ENCODE data around the gene GHITM.
"Not testable (repeated sequence)": the region's sequence is repeated elsewhere in the genome, so short reads cannot be mapped to it uniquely, and the experiment has no call there.

GHITM gene

GRCh38 chr10:84176836-84177474 lies 37.6 kb downstream of the GHITM start:
- DNase-seq (ENCODE audit: low spot score), result no peak

- no peak for DNase-seq (ENCODE audit: low spot score)
Observed at GRCh38 chr10:84177541-84178141, 38.3 kb downstream of the GHITM start.

- no peak for DNase-seq (ENCODE audit: low spot score)
Observed at GRCh38 chr10:84178160-84178609, 38.9 kb downstream of the GHITM start.

GRCh38 chr10:84179059-84179710 lies 39.9 kb downstream of the GHITM start:
- DNase-seq (ENCODE audit: low spot score), result no peak

- DNase-seq (ENCODE audit: low spot score), result not testable (repeated sequence)
Observed at GRCh38 chr10:84180386-84180785, 41.1 kb downstream of the GHITM start.

GRCh38 chr10:84181631-84182030 lies 42.3 kb downstream of the GHITM start:
- no peak for DNase-seq (ENCODE audit: low spot score)

- DNase-seq (ENCODE audit: low spot score), result no peak
Observed at GRCh38 chr10:84184517-84184916, 45.2 kb downstream of the GHITM start.

DNA sequence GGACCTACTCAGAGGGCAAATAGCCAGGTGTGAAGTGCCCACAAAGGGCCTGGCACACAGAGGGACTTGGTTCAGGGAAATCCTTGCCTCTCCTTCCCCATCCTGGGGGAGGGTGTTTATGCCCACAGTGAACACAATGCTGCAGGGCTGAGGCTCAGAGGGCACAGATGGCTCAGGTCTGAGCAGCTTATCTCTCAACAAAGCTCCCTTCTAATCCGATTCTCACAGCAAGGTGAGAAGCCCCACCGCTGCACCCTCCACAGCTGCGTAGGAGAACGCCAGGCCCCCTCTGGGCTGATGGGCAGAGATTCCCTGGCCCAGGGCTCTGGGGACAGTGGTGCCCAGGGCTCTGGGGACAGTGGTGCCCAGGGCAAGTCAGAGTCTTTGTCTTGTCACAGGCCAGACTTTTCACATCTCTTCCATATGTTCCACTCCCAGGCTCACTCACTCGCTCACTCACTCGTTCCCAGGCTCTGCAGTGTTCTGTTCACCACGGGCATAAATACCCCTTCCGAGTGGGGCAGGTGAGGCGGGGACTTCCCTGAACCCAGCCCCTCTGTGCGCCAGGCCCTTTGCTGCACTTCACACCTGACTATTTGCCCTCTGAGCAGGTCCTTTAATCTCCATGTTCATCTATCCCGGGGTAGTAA lies 46.3 kb downstream of the GHITM start:
- DNase-seq (ENCODE audit: low spot score), result no peak

GRCh38 chr10:84188815-84189214 lies 49.5 kb downstream of the GHITM start:
- DNase-seq (ENCODE audit: low spot score), result no peak

GRCh38 chr10:84190621-84191020 lies 51.3 kb downstream of the GHITM start:
- no peak for DNase-seq (ENCODE audit: low spot score)

DNA sequence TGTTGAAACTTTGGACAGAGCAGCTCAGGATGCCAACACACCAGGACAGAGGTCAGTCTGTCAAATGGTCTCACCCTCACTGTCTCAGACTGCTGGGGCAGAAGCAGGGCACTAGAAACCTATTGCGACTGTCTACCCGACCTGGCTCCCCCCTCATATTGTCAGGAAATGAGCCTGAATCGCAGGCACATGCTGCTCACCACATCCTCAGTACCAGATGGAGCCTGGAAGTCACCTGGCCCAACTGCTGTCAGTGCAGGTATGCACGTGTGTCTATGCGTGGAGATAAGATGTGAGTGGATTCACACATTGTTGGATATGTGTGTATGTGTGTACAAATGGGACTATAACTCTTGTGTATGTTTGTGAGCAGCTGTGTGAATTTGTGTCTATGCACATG lies 51.8 kb downstream of the GHITM start:
- no peak for DNase-seq (ENCODE audit: low spot score)

GRCh38 chr10:84193327-84193726 lies 54.0 kb downstream of the GHITM start:
- DNase-seq (ENCODE audit: low spot score), result no peak

DNA sequence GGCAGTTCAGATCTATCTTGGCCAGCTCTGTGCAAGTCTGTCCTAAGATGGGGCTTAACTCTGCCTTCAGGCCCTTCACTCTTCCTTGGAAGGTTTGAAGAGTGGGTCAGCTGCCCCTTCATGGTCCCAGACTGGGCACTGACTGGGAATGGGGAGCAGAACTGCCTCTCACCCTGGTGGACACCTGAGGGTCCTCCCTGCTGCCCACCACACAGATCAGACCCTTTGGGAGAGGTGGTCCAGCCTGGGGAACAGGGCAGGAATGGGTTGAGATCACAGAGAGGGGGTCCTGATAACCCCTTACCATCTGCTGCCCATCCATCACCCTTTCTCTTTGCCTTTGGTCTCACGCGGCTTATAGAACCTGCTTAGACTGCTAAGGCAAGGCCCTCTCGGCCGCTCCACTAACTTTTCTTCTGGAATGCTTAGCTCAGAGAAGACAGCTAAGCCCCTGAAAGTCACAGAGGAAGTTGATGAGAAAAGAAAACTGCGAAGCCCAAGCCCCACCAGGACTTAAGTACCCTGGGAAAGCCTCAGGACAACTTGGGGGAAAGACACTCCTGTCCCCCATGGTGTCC lies 54.6 kb downstream of the GHITM start:
- DNase-seq (ENCODE audit: low spot score), result no peak

DNA sequence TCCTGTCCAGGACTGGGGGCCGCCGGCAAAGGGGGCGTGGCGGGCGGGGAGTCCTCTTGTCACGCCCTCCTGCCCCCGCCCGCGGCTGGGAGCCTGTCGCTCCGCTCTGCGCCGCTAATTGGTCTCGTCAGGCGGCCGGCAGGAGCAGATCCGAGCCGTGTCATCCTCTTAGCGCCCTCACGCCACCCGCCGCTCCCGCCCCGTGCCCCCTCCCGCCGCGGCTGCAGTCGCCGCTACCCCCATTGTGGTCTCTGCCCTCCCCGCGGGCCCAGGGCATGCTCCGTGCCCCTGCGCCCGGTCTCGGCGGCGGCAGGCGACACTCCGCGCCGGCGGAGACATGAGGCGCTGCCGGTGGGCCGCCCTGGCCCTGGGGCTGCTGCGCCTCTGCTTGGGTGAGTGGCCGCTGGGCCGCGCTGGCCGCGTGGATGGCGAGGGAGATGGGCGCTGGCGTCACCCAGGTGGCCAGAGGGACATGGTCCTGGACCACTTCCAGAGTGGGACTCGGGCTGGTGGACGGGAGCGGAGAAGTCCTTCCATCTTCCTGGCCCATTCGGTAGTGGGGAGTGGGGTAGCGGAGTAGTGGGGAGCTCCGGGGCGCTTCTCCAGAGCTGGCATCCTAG lies 55.2 kb downstream of the GHITM start, which contains the start of gene CDHR1:
TSS of gene CDHR1 (plus strand) at position 114 of the 620 bp plus-strand sequence. CDS start at position 338, 224 bp downstream.
- no peak for DNase-seq (ENCODE audit: low spot score)

- DNase-seq (ENCODE audit: low spot score), result no peak
Observed at GRCh38 chr10:84195044-84195830, 55.9 kb downstream of the GHITM start.

GRCh38 chr10:84196083-84196482 lies 56.8 kb downstream of the GHITM start:
- DNase-seq (ENCODE audit: low spot score), result no peak

DNA sequence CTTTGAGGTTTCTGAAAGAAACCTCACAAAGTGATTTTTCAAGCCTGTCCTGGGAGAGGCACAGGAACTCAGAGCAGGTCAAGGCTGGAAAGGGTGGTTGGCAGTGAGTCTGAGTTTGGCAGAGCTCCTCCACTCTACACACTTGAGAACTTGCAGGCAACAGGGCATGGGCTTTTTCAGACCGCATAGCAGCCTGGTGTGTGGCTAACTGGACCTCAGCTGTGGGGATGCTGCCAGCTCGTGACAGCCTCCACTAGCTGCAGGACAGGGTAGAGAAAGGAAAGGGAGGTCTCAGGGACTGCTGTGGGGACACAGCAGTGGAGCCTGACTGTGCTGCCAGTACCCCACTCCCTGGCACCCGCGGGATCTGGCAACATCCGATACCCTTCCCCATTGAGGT lies 57.6 kb downstream of the GHITM start:
- no peak for DNase-seq (ENCODE audit: low spot score)

- DNase-seq (ENCODE audit: low spot score), result no peak
Observed at GRCh38 chr10:84197643-84198042, 58.3 kb downstream of the GHITM start.

GRCh38 chr10:84198206-84198915 lies 59.1 kb downstream of the GHITM start:
- no peak for DNase-seq (ENCODE audit: low spot score)

DNA sequence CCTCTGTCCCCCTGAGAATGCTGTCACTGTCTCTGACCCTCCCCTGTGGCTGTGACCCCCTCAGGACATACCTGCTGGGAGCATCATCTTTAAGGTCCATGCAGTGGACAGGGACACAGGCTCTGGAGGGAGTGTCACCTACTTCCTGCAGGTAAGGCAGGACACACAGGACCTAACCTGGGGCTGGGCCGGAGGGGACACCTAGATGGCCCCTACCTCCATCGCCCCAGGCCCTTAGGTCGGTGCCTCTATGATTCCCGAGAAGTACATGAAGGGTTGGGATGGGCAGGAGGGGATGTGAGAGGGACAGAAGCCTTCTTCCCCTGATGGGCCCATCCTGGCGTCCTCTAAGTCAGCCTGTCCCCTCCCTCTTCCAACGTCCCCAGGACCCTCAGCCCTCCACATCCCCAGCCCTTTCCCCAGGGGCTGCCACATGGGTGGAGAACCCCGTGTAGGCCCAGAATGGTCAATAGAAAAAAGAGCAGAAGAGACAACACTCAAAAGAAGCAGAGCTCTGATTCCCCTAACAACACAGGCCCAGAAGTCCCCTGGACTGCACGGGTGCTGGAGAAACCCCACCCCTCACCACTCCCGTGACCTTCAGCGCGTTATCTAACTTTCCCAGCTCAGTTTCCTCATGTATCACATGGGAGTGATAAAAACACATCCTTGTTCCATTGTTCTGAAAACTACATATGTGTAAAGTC lies 61.4 kb downstream of the GHITM start:
- no peak for DNase-seq (ENCODE audit: low spot score)
